Activated T-cell treated with anti-CD3 and anti-CD28 coated beads, Interleukin-2, amount 50 U/mL, for 48 hours (primary cell): ENCODE data around the gene GSTO2.
A peak's percentile ranks its signal among the peaks of the same experiment; 100 is the strongest.

Experiments used
- DNase-seq, 2 experiments: peaks; one replicate each; pipeline ENCODE4 v3.0.0-alpha.2; 2020

The GSTO2 gene

GRCh38 chr10:104342941-104343411 lies 74.0 kb downstream of the GSTO2 start:
- DNase-seq = no peak

DNA sequence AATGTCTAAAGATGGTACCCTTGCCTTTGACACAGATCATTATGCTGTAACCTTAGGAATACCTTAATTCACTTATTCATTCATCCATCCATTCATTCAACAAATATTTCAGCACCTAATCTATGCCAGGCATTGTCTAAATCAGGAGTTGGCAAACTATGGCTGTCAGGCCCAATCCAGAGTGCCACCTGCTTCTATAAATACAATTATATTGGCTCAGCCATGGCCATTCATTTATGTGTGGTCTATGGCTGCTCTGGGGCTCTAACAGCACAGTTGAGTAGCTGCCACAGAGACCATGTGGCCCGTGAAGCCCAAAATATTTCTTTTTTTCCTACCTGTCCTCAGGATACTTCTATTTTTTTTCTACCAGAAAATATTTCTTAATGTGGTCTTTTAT lies 75.2 kb downstream of the GSTO2 start:
- no peak for DNase-seq

DNA sequence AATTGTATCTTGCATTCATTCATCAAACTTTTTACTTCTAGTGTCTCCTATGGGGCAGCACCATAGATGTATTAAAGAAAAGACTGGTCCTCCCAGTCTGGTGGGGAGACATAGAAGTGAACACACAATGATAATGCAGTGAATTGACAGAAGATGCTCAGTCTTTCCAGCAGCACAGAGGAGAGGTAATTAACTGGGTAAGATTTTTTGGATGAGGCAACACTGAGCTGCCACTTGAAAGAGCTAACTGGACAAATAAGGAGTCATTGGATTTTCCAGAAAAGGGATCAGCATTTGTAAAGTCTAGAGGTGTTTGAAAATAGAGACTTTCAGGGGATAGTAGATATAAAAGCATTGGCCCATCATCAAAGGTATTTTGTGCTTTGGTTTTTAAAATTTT lies 76.5 kb downstream of the GSTO2 start:
- DNase-seq = no peak

GRCh38 chr10:104345941-104346340 lies 77.0 kb downstream of the GSTO2 start:
- peak in 1 of 2 experiments; percentile 19 for DNase-seq

- DNase-seq = no peak
Observed at GRCh38 chr10:104347295-104348045, 78.5 kb downstream of the GSTO2 start.

DNA sequence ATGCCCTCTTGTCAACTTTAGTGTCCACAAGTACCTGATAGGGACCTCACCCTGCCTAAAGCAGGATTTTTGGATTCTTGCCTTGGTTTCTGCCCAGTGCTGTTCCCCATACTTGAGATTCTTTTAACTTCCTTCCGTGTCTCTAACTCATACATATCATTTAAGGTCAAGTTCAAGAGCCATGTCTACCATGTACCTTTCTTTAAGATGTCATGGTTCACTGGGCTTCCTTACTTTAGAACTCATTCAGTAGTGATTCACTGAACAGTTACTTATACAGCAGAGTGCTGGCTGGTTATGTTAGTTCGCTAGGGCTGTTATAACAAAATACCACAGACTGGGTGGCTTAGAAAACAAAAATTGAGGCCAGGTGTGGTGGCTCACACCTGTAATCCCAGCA lies 79.6 kb downstream of the GSTO2 start:
- no peak for DNase-seq

DNA sequence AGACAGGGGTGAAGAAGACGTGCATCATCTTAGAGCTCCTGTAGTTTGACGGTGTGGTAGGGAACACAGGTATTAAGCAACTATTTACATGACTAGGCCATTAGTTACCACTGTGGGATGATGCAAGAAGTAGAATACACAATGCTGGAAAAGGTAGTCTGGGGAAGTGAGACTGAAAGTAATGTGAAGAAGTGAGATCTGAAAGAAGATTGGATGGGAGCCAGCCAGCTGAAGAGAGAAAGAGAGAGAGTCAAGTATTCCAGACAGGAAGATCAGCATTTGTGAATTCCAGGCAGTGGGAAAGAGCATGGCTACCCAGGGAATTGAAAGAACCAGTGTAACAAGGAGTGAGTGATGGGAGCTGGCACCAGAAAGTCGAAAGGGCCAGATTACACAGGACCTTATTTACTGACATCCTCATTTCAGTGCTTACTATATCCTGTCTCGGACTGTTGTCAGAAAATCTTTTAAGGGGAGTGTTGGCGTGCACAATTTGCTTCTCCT lies 80.7 kb downstream of the GSTO2 start:
- DNase-seq = no peak

GRCh38 chr10:104350127-104350635 lies 81.2 kb downstream of the GSTO2 start:
- DNase-seq = no peak

- no peak for DNase-seq
Observed at GRCh38 chr10:104351061-104351702, 82.2 kb downstream of the GSTO2 start.

GRCh38 chr10:104351919-104352318 lies 82.9 kb downstream of the GSTO2 start:
- no peak for DNase-seq

DNA sequence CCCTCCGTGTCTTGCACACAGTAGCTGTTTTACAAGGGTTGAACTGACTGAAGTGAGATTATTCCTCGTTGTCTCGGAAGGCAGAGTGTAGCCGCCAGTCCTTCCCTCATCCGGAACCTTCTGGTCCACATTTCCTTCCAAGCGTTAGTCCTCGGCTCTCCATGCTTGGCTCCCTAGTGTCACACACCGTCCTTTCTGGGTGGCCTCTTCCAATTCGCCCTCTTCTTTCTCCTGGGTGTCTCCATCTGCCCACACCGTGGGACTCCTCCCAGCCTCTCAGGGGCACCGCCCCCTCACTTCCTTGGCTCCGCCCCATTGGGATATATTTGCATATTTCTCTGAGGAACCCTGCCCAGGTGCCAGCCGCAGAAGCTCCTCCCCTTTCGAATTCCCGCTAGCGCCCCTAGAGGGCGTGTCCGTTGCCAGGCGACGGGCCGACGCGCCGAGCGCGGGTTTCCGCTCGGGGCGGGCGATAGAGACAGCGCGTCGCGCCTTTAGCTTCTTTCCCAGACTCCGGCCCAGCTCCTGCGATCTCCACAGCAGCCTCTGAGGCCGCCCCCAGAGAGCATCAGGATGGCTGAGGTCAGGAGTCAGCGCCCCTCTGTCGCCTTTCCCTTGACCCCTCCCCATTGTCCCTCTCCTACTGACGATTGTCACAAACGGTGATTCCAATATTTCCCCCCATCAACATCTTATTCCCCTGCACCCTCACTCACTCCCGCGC lies 84.5 kb downstream of the GSTO2 start, which contains the start of gene CFAP58:
Gene CFAP58, plus strand, starts transcription at position 509 of the 724 bp plus-strand sequence. Its CDS starts 65 bp downstream, at position 574.
- DNase-seq = peak; percentile 92 to 93
